GM23338 (cell line): ENCODE measurements around the gene ZNF514. TPM values are rescaled to one million over a fixed set of nuclear protein-coding genes. Genes with fewer than 3 reads are reported as not detected.

ENCODE experiments used
- ATAC-seq: fragments of 200-7000 bp; cut with Tn5 transposase; 3 replicates; pipeline ENCODE4 v1.9.1; 2020
- DNase-seq: peaks from one replicate; pipeline ENCODE4 v3.0.0-alpha.2; 2015; ENCODE audit warnings: low spot score
- H2AFZ ChIP-seq: fragments of 200-600 bp; sonication (generic); 2 replicates; pipeline ENCODE4 v1.8.0; 2016; ENCODE audit warnings: antibody characterized with exemption, mild to moderate bottlenecking, moderate library complexity
- H3F3A ChIP-seq: fragments of 200-600 bp; sonication (generic); replicated peaks from 2 replicates; pipeline ENCODE4 v1.8.0; 2017; ENCODE audit warnings: antibody characterized with exemption, mixed run types, low read depth
- H3K27ac ChIP-seq: fragments of 200-600 bp; sonication (generic); 2 replicates; pipeline ENCODE4 v1.6.1; 2016; ENCODE audit warnings: low read depth
- H3K27me3 ChIP-seq: fragments of 200-600 bp; sonication (generic); 2 replicates; pipeline ENCODE4 v1.8.0; 2016; ENCODE audit warnings: mild to moderate bottlenecking, mixed run types, moderate library complexity; ENCODE audit not compliant: insufficient read depth
- H3K36me3 ChIP-seq: fragments of 200-600 bp; sonication (generic); 2 replicates; pipeline ENCODE4 v1.8.0; 2016; ENCODE audit warnings: mild to moderate bottlenecking; ENCODE audit not compliant: insufficient read depth
- H3K4me1 ChIP-seq: fragments of 200-600 bp; sonication (generic); 2 replicates; pipeline ENCODE4 v1.8.0; 2016; ENCODE audit warnings: mild to moderate bottlenecking, moderate library complexity; ENCODE audit not compliant: insufficient read depth
- H3K4me2 ChIP-seq: fragments of 200-600 bp; sonication (generic); 2 replicates; pipeline ENCODE4 v1.7.1; 2017; ENCODE audit warnings: mixed run types
- H3K4me3 ChIP-seq: fragments of 200-600 bp; sonication (generic); 2 replicates; pipeline ENCODE4 v1.6.1; 2016; ENCODE audit warnings: mixed run types
- H3K79me2 ChIP-seq: fragments of 200-600 bp; sonication (generic); replicated peaks from 2 replicates; pipeline ENCODE4 v1.8.0; 2017; ENCODE audit warnings: mild to moderate bottlenecking; ENCODE audit not compliant: insufficient read depth
- H3K9me2 ChIP-seq: fragments of 200-600 bp; sonication (generic); 2 replicates; pipeline ENCODE4 v1.8.0; 2017; ENCODE audit not compliant: insufficient read depth
- H4K20me1 ChIP-seq: fragments of 200-600 bp; sonication (generic); replicated peaks from 2 replicates; pipeline ENCODE4 v1.8.0; 2017; ENCODE audit warnings: mild to moderate bottlenecking; ENCODE audit not compliant: insufficient read depth
- H3K27ac Mint-ChIP-seq: 2 replicates; pipeline ENCODE4 v1.8.0; 2020; ENCODE audit warnings: inconsistent platforms, mild to moderate bottlenecking, moderate library complexity, mixed read lengths
- H3K27me3 Mint-ChIP-seq: 3 replicates; pipeline ENCODE4 v1.8.0; 2022; ENCODE audit warnings: low read depth, mild to moderate bottlenecking, moderate library complexity, mixed read lengths, inconsistent platforms; ENCODE audit not compliant: insufficient read depth, poor library complexity
- H3K36me3 Mint-ChIP-seq: 3 replicates; pipeline ENCODE4 v1.8.0; 2021; ENCODE audit warnings: low read depth, mild to moderate bottlenecking, inconsistent platforms, moderate library complexity, mixed read lengths
- H3K4me1 Mint-ChIP-seq: 3 replicates; pipeline ENCODE4 v1.8.0; 2020; ENCODE audit warnings: mild to moderate bottlenecking, inconsistent platforms, mixed read lengths
- H3K4me3 Mint-ChIP-seq: 3 replicates; pipeline ENCODE4 v1.8.0; 2021; ENCODE audit warnings: moderate library complexity, mild to moderate bottlenecking, inconsistent platforms, mixed read lengths
- H3K9me3 Mint-ChIP-seq: 3 replicates; pipeline ENCODE4 v1.8.0; 2020; ENCODE audit warnings: moderate library complexity, mild to moderate bottlenecking, inconsistent platforms, mixed read lengths
- CREB1 ChIP-seq: fragments of 250-450 bp; sonication (Bioruptor Pico); IDR thresholded peaks from 2 replicates; pipeline ENCODE4 v1.5.0; 2020; ENCODE audit warnings: low read depth, mild to moderate bottlenecking, moderate library complexity
- EZH2 ChIP-seq: fragments of 200-600 bp; sonication (generic); IDR thresholded peaks from one replicate; pipeline ENCODE4 v1.8.0; 2017; ENCODE audit warnings: antibody characterized with exemption, mild to moderate bottlenecking, low read depth; ENCODE audit not compliant: unreplicated experiment
- EZH2phosphoT487 ChIP-seq: fragments of 200-600 bp; sonication (generic); IDR thresholded peaks from one replicate; pipeline ENCODE4 v1.8.1; 2018; ENCODE audit warnings: antibody characterized with exemption; ENCODE audit not compliant: unreplicated experiment
- JUNB ChIP-seq: IDR thresholded peaks from one replicate; pipeline ENCODE4 v1.6.1; 2016; ENCODE audit warnings: antibody characterized with exemption; ENCODE audit not compliant: unreplicated experiment
- POLR2AphosphoS5 ChIP-seq: IDR thresholded peaks from 2 replicates; pipeline ENCODE4 v1.6.1; 2016; ENCODE audit warnings: antibody characterized with exemption, low read depth
- ZNF331 ChIP-seq: fragments of 250-450 bp; sonication (Bioruptor Pico); IDR thresholded peaks from 2 replicates; pipeline ENCODE4 v1.5.0; 2020; ENCODE audit warnings: low read depth, mild to moderate bottlenecking, moderate library complexity
- polyA plus RNA-seq: library from polyadenylated mRNA; unstranded; fragments of >200 nt; fragmentation: Nextera tagmentation; extraction: Ambion mirVana; gene quantifications from 2 replicates; pipeline ENCODE4 v1.2.1, GENCODE V29; 2016
- total RNA-seq: library from RNA; depleted of rRNA; stranded (reverse); fragments of >200 nt; shearing (Covaris generic); gene quantifications from 2 replicates; pipeline ENCODE4 v1.2.3, GENCODE V29; 2014
- TF ChIP-seq, protein P1 (sequence below), 2 experiments: fragments of 200-600 bp in 1 of 2; sonication (generic) in 1 of 2; conservative IDR thresholded peaks; 2 replicates each; pipeline versions ENCODE4 v1.5.1 to v1.6.1; 2016 to 2017; ENCODE audit warnings: antibody characterized with exemption in 2 of 2, low read depth in 2 of 2, mild to moderate bottlenecking in 2 of 2, moderate library complexity in 1 of 2
- TF ChIP-seq, protein P2 (sequence below): IDR thresholded peaks from 2 replicates; pipeline ENCODE4 v1.6.1; 2016; ENCODE audit warnings: antibody characterized with exemption
- TF ChIP-seq, protein P3 (sequence below): IDR thresholded peaks from one replicate; pipeline ENCODE4 v1.6.1; 2018; ENCODE audit warnings: antibody characterized with exemption; ENCODE audit not compliant: unreplicated experiment

The ZNF514 gene
- total and polyA plus RNA-seq, 2 experiments from 2014 or later: 7.2 to 9.3 TPM

DNA sequence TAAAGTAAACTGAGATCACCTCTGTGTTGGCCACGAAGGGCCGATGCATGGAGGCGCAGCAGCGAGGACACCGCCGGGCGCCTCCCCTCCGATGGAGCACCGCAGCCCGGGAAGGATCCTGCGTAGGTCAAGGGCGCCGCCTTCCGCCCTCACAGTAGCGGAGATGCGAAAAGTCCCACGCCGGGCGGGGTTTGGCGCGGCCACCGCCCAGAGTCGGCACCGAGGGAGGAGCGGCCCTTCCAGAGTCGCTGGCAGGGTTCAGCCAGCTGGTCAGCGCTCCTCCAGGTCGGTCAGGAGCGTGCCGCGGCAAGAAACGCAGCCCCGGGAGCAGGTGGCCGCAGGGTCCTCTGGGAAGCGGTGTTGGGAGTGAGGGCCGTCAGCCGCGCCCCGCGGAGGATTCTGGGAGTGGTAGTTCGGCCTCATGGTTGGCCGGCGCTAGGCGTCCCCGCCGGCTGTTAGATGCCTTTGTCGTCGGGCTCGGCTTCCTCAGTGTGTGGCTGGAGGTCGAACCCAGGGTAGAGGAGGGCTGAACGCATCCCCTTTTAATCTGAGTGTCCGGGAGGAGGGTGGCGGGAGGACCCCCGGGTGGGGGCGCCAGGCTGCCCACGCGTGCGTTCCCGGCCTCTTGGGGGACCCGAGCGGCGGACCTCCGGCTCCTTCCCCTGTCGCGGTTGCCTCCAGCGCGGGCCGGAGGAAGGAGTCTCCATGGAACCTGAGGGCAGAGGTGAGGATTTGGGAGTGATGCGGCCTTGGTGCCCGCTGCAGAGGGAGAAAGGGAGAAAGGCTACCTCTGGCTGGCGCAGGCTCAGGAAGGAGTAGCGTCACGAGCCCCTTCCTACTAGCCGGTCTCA is 47.7 kb upstream of the ZNF514 start, which contains the start of gene ZNF892:
Gene ZNF892 (plus strand): TSS at position 411 of the 851 bp plus-strand sequence. CDS start 295 bp downstream, at position 706.
- peaks cover 14% of the 10 kb centered on the region; the same call in 1 of the 2 replicates for H3K79me2 ChIP-seq
- H3K9me3 Mint-ChIP-seq: peaks cover 31% of the 10 kb centered on the region
- H3K27me3 Mint-ChIP-seq: peaks cover 20% of the 10 kb centered on the region
- DNase-seq (peak; percentile 97), ATAC-seq (peak; percentile 94)
- H3K9me2 ChIP-seq: no peaks in the 10 kb centered on the region
- TF ChIP-seq POLR2AphosphoS5: peak; percentile 80
- TF ChIP-seq, protein P1, sequence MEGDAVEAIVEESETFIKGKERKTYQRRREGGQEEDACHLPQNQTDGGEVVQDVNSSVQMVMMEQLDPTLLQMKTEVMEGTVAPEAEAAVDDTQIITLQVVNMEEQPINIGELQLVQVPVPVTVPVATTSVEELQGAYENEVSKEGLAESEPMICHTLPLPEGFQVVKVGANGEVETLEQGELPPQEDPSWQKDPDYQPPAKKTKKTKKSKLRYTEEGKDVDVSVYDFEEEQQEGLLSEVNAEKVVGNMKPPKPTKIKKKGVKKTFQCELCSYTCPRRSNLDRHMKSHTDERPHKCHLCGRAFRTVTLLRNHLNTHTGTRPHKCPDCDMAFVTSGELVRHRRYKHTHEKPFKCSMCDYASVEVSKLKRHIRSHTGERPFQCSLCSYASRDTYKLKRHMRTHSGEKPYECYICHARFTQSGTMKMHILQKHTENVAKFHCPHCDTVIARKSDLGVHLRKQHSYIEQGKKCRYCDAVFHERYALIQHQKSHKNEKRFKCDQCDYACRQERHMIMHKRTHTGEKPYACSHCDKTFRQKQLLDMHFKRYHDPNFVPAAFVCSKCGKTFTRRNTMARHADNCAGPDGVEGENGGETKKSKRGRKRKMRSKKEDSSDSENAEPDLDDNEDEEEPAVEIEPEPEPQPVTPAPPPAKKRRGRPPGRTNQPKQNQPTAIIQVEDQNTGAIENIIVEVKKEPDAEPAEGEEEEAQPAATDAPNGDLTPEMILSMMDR (conservative IDR thresholded peaks at IDR 0.05; ENCODE audit: low read depth in 2 of 2): peak; percentile 32 to 59; a peak in 2 of 4 replicates
- peak; percentile 67 for TF ChIP-seq CREB1
- TF ChIP-seq, protein P2, sequence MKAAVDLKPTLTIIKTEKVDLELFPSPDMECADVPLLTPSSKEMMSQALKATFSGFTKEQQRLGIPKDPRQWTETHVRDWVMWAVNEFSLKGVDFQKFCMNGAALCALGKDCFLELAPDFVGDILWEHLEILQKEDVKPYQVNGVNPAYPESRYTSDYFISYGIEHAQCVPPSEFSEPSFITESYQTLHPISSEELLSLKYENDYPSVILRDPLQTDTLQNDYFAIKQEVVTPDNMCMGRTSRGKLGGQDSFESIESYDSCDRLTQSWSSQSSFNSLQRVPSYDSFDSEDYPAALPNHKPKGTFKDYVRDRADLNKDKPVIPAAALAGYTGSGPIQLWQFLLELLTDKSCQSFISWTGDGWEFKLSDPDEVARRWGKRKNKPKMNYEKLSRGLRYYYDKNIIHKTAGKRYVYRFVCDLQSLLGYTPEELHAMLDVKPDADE: peak; percentile 81
- TF ChIP-seq, protein P3, sequence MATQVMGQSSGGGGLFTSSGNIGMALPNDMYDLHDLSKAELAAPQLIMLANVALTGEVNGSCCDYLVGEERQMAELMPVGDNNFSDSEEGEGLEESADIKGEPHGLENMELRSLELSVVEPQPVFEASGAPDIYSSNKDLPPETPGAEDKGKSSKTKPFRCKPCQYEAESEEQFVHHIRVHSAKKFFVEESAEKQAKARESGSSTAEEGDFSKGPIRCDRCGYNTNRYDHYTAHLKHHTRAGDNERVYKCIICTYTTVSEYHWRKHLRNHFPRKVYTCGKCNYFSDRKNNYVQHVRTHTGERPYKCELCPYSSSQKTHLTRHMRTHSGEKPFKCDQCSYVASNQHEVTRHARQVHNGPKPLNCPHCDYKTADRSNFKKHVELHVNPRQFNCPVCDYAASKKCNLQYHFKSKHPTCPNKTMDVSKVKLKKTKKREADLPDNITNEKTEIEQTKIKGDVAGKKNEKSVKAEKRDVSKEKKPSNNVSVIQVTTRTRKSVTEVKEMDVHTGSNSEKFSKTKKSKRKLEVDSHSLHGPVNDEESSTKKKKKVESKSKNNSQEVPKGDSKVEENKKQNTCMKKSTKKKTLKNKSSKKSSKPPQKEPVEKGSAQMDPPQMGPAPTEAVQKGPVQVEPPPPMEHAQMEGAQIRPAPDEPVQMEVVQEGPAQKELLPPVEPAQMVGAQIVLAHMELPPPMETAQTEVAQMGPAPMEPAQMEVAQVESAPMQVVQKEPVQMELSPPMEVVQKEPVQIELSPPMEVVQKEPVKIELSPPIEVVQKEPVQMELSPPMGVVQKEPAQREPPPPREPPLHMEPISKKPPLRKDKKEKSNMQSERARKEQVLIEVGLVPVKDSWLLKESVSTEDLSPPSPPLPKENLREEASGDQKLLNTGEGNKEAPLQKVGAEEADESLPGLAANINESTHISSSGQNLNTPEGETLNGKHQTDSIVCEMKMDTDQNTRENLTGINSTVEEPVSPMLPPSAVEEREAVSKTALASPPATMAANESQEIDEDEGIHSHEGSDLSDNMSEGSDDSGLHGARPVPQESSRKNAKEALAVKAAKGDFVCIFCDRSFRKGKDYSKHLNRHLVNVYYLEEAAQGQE: no peak
- TF ChIP-seq EZH2phosphoT487: no peak
- TF ChIP-seq JUNB: no peak
- TF ChIP-seq EZH2: peak; percentile 44
- peak; percentile 61 for TF ChIP-seq ZNF331 (CRISPR knock-in tag)
- H4K20me1 ChIP-seq: peaks cover 9% of the 10 kb centered on the region
- peak within 1 kb of the TSS; percentile 93 for H3K4me2 ChIP-seq
- H3K36me3 ChIP-seq: peaks cover 18% of the 10 kb centered on the region
- peak within 1 kb of the TSS; percentile 80 for H3K27ac Mint-ChIP-seq
- H3K4me3 ChIP-seq: peak within 1 kb of the TSS; percentile 85
- peaks cover 26% of the 10 kb centered on the region for H3K27me3 ChIP-seq
- peak within 1 kb of the TSS; percentile 94 for H2AFZ ChIP-seq
- H3K36me3 Mint-ChIP-seq: peaks cover 41% of the 10 kb centered on the region
- H3K27ac ChIP-seq: peak within 1 kb of the TSS; percentile 78
- H3F3A ChIP-seq: peaks cover 5% of the 10 kb centered on the region; the same call in 1 of the 2 replicates
- peak within 1 kb of the TSS; percentile 86 for H3K4me3 Mint-ChIP-seq
- H3K4me1 ChIP-seq: peaks cover 14% of the 10 kb centered on the region
- peaks cover 21% of the 10 kb centered on the region; the same call in 2 of the 3 replicates for H3K4me1 Mint-ChIP-seq
